ENCODE results near the gene TICAM1.
"Not testable (repeated sequence)": the region's sequence is repeated elsewhere in the genome, so short reads cannot be mapped to it uniquely, and the experiment has no call there.

Gene TICAM1

GRCh38 chr19:4861147-4861546 lies 29.6 kb upstream of the TICAM1 start:
- Histone ChIP-seq H3K27me3 (replicated peaks; ENCODE audit: control insufficient read depth, insufficient read depth, low read length) (no peaks in the 10 kb centered on the region), H3K36me3 (ENCODE audit: control insufficient read depth, insufficient read depth, low read length, severe bottlenecking) (peaks cover 65% of the 10 kb centered on the region), H3K4me3 (ENCODE audit: low read length) (no peak overlapping the region), H3K9ac (ENCODE audit: low read length) (no peak overlapping the region), H3K9me3 (ENCODE audit: control insufficient read depth, low read length) (no peaks in the 10 kb centered on the region), H3K4me1 (ENCODE audit: control insufficient read depth, insufficient read depth, low read length) (peaks cover 7% of the 10 kb centered on the region)
- no peak for DNase-seq (ENCODE audit: low read depth)

DNA sequence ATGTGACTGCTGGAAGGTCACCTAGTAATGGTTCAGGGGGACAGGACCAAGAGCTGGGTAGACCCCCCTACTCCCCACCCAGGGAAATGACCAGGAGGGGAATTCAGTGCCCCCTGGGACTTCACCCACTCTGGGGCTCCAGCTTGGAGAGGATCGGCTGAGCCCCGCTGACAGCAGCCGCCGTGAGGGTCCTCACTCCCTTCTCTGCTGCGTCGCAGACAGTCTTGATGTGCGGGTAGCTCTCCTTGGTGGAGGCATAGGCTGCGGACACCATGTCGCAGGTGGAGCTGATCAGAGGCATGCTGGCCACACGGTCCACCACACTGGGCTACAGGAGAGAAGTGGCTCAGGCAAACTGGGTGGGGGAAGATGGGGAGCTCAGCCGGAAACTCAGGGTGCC lies 28.2 kb upstream of the TICAM1 start:
- Histone ChIP-seq H3K36me3 (ENCODE audit: control insufficient read depth, insufficient read depth, low read length, severe bottlenecking) (peaks cover 78% of the 10 kb centered on the region), H3K9ac (ENCODE audit: low read length) (no peak overlapping the region), H3K4me3 (ENCODE audit: low read length) (no peak overlapping the region), H3K27me3 (replicated peaks; ENCODE audit: control insufficient read depth, insufficient read depth, low read length) (no peaks in the 10 kb centered on the region), H3K9me3 (ENCODE audit: control insufficient read depth, low read length) (no peaks in the 10 kb centered on the region), H3K4me1 (ENCODE audit: control insufficient read depth, insufficient read depth, low read length) (peaks cover 3% of the 10 kb centered on the region)
- no peak for DNase-seq (ENCODE audit: low read depth)

DNA sequence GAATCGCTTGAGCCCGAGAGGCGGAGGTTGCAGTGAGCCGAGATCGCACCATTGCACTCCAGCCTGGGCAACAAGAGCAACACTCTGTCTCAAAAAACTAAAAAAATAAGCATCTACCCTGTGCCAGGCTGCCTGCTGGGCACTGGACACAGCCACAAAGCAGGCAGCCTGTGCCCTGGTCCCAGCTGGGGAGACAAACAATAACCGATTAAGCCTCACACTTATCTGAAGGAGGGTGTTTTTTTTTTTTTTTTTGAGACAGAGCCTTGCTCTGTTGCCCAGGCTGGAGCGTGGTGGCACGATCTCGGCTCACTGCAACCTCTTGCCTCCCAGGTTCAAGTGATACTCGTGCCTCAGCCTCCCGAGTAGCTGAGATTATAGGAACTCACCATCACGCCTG lies 25.0 kb upstream of the TICAM1 start:
- DNase-seq (ENCODE audit: low read depth); H3K27me3 ChIP-seq (replicated peaks; ENCODE audit: control insufficient read depth, insufficient read depth, low read length); H3K9ac ChIP-seq (ENCODE audit: low read length); H3K9me3 ChIP-seq (ENCODE audit: control insufficient read depth, low read length); H3K4me1 ChIP-seq (ENCODE audit: control insufficient read depth, insufficient read depth, low read length); H3K4me3 ChIP-seq (ENCODE audit: low read length): not testable (repeated sequence)
- H3K36me3 ChIP-seq (ENCODE audit: control insufficient read depth, insufficient read depth, low read length, severe bottlenecking) = peaks cover 92% of the 10 kb centered on the region

- H3K9ac ChIP-seq (ENCODE audit: low read length); H3K4me3 ChIP-seq (ENCODE audit: low read length); H3K27me3 ChIP-seq (replicated peaks; ENCODE audit: control insufficient read depth, insufficient read depth, low read length); H3K9me3 ChIP-seq (ENCODE audit: control insufficient read depth, low read length); H3K4me1 ChIP-seq (ENCODE audit: control insufficient read depth, insufficient read depth, low read length); DNase-seq (ENCODE audit: low read depth): not testable (repeated sequence)
- peaks cover 87% of the 10 kb centered on the region for H3K36me3 ChIP-seq (ENCODE audit: control insufficient read depth, insufficient read depth, low read length, severe bottlenecking)
Measured at GRCh38 chr19:4853506-4853905, 22.0 kb upstream of the TICAM1 start.

DNA sequence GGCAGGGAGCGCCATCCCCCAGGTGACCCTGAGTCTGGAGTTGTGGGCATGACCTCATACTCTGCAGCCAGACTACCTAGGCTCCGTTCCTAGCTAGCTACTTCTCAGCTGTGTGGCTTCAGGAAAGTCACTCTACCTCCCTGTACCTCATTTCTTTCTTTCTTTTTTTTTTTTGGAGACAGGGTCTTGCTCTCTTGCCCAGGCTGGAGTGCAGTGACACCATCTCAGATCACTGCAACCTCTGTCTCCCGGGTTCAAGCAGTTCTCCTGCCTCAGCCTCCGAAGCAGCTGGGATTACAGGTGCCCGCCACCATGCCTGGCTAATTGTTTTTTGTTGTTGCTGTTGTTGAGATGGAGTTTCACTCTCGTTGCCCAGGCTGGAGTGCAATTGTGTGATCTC lies 21.0 kb upstream of the TICAM1 start:
- Histone ChIP-seq H3K27me3 (replicated peaks; ENCODE audit: control insufficient read depth, insufficient read depth, low read length) (no peaks in the 10 kb centered on the region), H3K36me3 (ENCODE audit: control insufficient read depth, insufficient read depth, low read length, severe bottlenecking) (peaks cover 89% of the 10 kb centered on the region), H3K4me3 (ENCODE audit: low read length) (no peak overlapping the region), H3K9me3 (ENCODE audit: control insufficient read depth, low read length) (no peaks in the 10 kb centered on the region), H3K9ac (ENCODE audit: low read length) (no peak overlapping the region), H3K4me1 (ENCODE audit: control insufficient read depth, insufficient read depth, low read length) (no peaks in the 10 kb centered on the region)
- DNase-seq (ENCODE audit: low read depth) = no peak

DNA sequence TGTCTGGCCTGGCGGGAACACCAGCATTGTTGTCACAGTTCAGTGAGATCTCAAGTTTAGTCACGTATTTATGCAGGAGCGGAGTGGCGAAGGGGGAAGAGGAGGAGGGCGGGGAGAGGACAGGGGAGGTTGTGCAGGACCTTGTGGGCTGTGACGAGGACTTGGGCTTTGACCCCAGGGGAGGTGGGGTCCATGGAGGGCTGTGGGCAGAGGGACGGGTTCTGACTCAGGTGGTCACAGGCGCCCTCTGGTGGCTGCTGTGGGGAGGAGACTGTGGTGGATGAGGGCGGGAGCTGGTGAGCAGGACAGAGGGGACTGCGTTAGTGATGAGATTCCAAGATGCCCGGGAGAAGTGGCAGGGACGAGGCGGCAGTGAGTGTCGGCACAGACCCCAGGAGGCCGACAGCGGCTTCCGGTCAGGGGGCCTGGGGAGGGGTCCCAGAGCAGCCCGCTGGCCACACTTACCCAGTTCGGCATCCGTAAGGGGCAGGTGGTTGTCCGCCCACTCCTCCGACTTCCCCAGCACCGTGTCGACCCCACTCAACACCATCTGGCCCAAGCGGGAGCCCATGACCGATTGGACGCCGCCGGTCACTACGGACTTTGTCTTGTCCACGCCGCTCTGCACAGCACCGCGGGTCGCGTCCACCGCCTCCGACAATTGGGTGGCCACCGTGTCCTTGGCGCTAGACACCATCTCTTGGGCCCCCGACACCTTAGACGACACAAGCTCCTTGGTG lies 20.2 kb upstream of the TICAM1 start:
- DNase-seq (ENCODE audit: low read depth) = peak; percentile 76
- Histone ChIP-seq H3K27me3 (replicated peaks; ENCODE audit: control insufficient read depth, insufficient read depth, low read length) (no peaks in the 10 kb centered on the region), H3K36me3 (ENCODE audit: control insufficient read depth, insufficient read depth, low read length, severe bottlenecking) (peaks cover 89% of the 10 kb centered on the region), H3K9me3 (ENCODE audit: control insufficient read depth, low read length) (no peaks in the 10 kb centered on the region), H3K4me1 (ENCODE audit: control insufficient read depth, insufficient read depth, low read length) (no peaks in the 10 kb centered on the region), H3K4me3 (ENCODE audit: low read length) (no peak overlapping the region), H3K9ac (ENCODE audit: low read length) (no peak overlapping the region)

GRCh38 chr19:4849019-4849418 lies 17.5 kb upstream of the TICAM1 start:
- peaks cover 13% of the 10 kb centered on the region for H3K4me1 ChIP-seq (ENCODE audit: control insufficient read depth, insufficient read depth, low read length)
- DNase-seq (ENCODE audit: low read depth) = no peak
- H3K36me3 ChIP-seq (ENCODE audit: control insufficient read depth, insufficient read depth, low read length, severe bottlenecking) = peaks cover 80% of the 10 kb centered on the region

DNA sequence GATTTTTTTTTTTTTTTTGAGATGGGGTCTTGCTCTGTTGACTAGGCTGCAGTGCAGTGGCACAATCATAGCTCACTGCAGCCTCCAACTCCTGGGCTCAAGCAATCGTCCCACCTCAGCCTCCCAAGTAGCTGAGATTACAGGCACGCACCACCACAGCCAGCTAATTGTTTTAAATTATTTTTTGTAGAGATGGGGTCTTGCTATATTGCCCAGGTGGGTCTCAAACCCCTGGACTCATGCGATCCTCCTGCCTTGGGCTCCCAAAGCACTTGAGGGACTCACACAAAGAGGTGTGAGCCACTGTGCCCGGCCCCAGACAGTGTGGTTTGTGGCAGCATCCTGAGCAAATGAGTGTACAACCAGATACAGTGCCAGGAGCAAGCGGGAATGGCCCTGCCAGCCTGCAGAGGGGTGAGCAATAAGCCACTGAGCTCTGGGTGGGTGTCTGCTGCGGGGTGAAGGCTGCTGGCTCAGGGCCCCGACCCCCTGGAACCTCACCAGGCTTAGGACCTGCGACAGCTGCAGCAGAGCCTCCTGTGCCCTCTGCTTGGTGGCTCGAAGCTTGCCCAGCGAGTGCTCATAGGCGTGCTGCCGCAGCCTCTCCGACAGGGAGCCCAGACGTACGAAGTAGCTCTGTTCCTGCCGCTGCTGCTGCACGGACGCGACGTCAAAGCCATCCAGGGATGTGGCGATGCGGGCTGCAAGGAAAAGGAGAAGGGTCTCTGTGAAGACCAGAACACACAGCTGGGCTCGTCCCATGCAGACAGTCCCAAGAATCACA lies 15.9 kb upstream of the TICAM1 start:
- Histone ChIP-seq H3K4me3 (ENCODE audit: low read length) (no peak overlapping the region), H3K27me3 (replicated peaks; ENCODE audit: control insufficient read depth, insufficient read depth, low read length) (no peaks in the 10 kb centered on the region), H3K4me1 (ENCODE audit: control insufficient read depth, insufficient read depth, low read length) (peaks cover 13% of the 10 kb centered on the region), H3K9ac (ENCODE audit: low read length) (no peak overlapping the region), H3K9me3 (ENCODE audit: control insufficient read depth, low read length) (no peaks in the 10 kb centered on the region), H3K36me3 (ENCODE audit: control insufficient read depth, insufficient read depth, low read length, severe bottlenecking) (peaks cover 83% of the 10 kb centered on the region)
- DNase-seq (ENCODE audit: low read depth) = no peak

More at GRCh38 chr19:4849019-4849418, 17.5 kb upstream of the TICAM1 start:
- Histone ChIP-seq H3K9me3 (ENCODE audit: control insufficient read depth, low read length) (no peaks in the 10 kb centered on the region), H3K4me3 (ENCODE audit: low read length) (no peak overlapping the region), H3K27me3 (replicated peaks; ENCODE audit: control insufficient read depth, insufficient read depth, low read length) (no peaks in the 10 kb centered on the region), H3K9ac (ENCODE audit: low read length) (no peak overlapping the region)

GRCh38 chr19:4845975-4846374 lies 14.5 kb upstream of the TICAM1 start:
- H3K9ac ChIP-seq (ENCODE audit: low read length) = peak overlapping the region; percentile 2
- peaks cover 80% of the 10 kb centered on the region for H3K36me3 ChIP-seq (ENCODE audit: control insufficient read depth, insufficient read depth, low read length, severe bottlenecking)
- H3K9me3 ChIP-seq (ENCODE audit: control insufficient read depth, low read length); DNase-seq (ENCODE audit: low read depth); H3K27me3 ChIP-seq (replicated peaks; ENCODE audit: control insufficient read depth, insufficient read depth, low read length); H3K4me3 ChIP-seq (ENCODE audit: low read length): not testable (repeated sequence)
- H3K4me1 ChIP-seq (ENCODE audit: control insufficient read depth, insufficient read depth, low read length) = peaks cover 17% of the 10 kb centered on the region

GRCh38 chr19:4844348-4845179 lies 13.1 kb upstream of the TICAM1 start:
- no peaks in the 10 kb centered on the region for H3K27me3 ChIP-seq (replicated peaks; ENCODE audit: control insufficient read depth, insufficient read depth, low read length)
- no peak for DNase-seq (ENCODE audit: low read depth)
- H3K9ac ChIP-seq (ENCODE audit: low read length) = peak overlapping the region; percentile 32
- H3K9me3 ChIP-seq (ENCODE audit: control insufficient read depth, low read length) = no peaks in the 10 kb centered on the region
- H3K4me1 ChIP-seq (ENCODE audit: control insufficient read depth, insufficient read depth, low read length) = peaks cover 22% of the 10 kb centered on the region
- H3K36me3 ChIP-seq (ENCODE audit: control insufficient read depth, insufficient read depth, low read length, severe bottlenecking) = peaks cover 80% of the 10 kb centered on the region
- H3K4me3 ChIP-seq (ENCODE audit: low read length) = no peak overlapping the region

DNA sequence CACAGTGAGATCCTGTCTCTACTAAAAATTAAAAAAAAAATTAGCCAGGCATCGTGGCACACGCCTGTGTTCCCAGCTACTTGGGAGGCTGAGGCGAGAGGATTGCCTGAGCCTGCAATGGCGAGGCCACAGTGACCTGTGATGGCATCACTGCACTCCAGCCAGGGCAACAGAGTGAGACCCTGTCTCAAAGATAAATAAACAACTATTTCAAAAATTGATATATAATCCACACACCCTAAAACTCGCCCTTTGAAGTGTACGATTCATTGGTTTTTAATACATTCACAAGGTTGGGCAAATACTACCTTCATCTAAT lies 12.1 kb upstream of the TICAM1 start:
- Histone ChIP-seq H3K9ac (ENCODE audit: low read length) (no peak overlapping the region), H3K27me3 (replicated peaks; ENCODE audit: control insufficient read depth, insufficient read depth, low read length) (no peaks in the 10 kb centered on the region), H3K4me1 (ENCODE audit: control insufficient read depth, insufficient read depth, low read length) (peaks cover 22% of the 10 kb centered on the region), H3K9me3 (ENCODE audit: control insufficient read depth, low read length) (no peaks in the 10 kb centered on the region), H3K4me3 (ENCODE audit: low read length) (no peak overlapping the region), H3K36me3 (ENCODE audit: control insufficient read depth, insufficient read depth, low read length, severe bottlenecking) (peaks cover 81% of the 10 kb centered on the region)
- no peak for DNase-seq (ENCODE audit: low read depth)

All from adipocyte (in vitro differentiated cells).